H9 (cell line): ENCODE measurements around the gene YBX3. TPM values are rescaled to one million over a fixed set of nuclear protein-coding genes. Genes with fewer than 3 reads are reported as not detected.

Source experiments
- DNase-seq: peaks from one replicate; pipeline ENCODE4 v3.0.0-alpha.2; 2017
- H2AFZ ChIP-seq: one replicate; pipeline ENCODE4 v1.6.1; 2013; ENCODE audit warnings: mild to moderate bottlenecking, low read length, control low read depth, moderate library complexity
- H2AK5ac ChIP-seq: 2 replicates; pipeline ENCODE4 v1.6.1; 2013; ENCODE audit warnings: low read length, control low read depth, mixed read lengths; ENCODE audit not compliant: insufficient read length
- H2BK120ac ChIP-seq: one replicate; pipeline ENCODE4 v1.6.1; 2013; ENCODE audit warnings: low read depth, mild to moderate bottlenecking, low read length, control low read depth, inconsistent platforms; ENCODE audit not compliant: poor library complexity, severe bottlenecking
- H2BK12ac ChIP-seq: 2 replicates; pipeline ENCODE4 v1.6.1; 2013; ENCODE audit warnings: low read length, control low read depth, mixed read lengths, low read depth; ENCODE audit not compliant: insufficient read length
- H2BK15ac ChIP-seq: 2 replicates; pipeline ENCODE4 v1.6.1; 2013; ENCODE audit warnings: low read depth, low read length, control low read depth
- H2BK20ac ChIP-seq: one replicate; pipeline ENCODE4 v1.6.1; 2013; ENCODE audit warnings: low read depth, mild to moderate bottlenecking, low read length, control low read depth, inconsistent platforms; ENCODE audit not compliant: poor library complexity, severe bottlenecking
- H2BK5ac ChIP-seq: 2 replicates; pipeline ENCODE4 v1.6.1; 2013; ENCODE audit warnings: low read length, control low read depth, mixed read lengths; ENCODE audit not compliant: insufficient read length
- H3K14ac ChIP-seq: 2 replicates; pipeline ENCODE4 v1.6.1; 2013; ENCODE audit warnings: low read length, control low read depth; ENCODE audit not compliant: insufficient read depth
- H3K18ac ChIP-seq: 2 replicates; pipeline ENCODE4 v1.6.1; 2013; ENCODE audit warnings: low read depth, mild to moderate bottlenecking, mixed read lengths, low read length, control low read depth; ENCODE audit not compliant: insufficient read length
- H3K23ac ChIP-seq: 2 replicates; pipeline ENCODE4 v1.6.1; 2013; ENCODE audit warnings: low read length, control low read depth, mixed read lengths, low read depth; ENCODE audit not compliant: insufficient read length
- H3K23me2 ChIP-seq: 2 replicates; pipeline ENCODE4 v1.6.1; 2013; ENCODE audit warnings: low read depth, mild to moderate bottlenecking, mixed read lengths, low read length, control low read depth; ENCODE audit not compliant: insufficient read length, poor library complexity, severe bottlenecking
- H3K27ac ChIP-seq: 2 replicates; pipeline ENCODE4 v1.5.1; 2013; ENCODE audit warnings: low read length, control low read depth, mixed read lengths, low read depth; ENCODE audit not compliant: insufficient read length
- H3K27me3 ChIP-seq: 2 replicates; pipeline ENCODE4 v1.6.1; 2013; ENCODE audit warnings: low read length, control low read depth, inconsistent platforms; ENCODE audit not compliant: insufficient read depth
- H3K4ac ChIP-seq: 2 replicates; pipeline ENCODE4 v1.6.1; 2013; ENCODE audit warnings: low read depth, mild to moderate bottlenecking, control low read depth, inconsistent platforms, low read length, moderate library complexity
- H3K4me1 ChIP-seq: 2 replicates; pipeline ENCODE4 v1.6.1; 2013; ENCODE audit warnings: low read length, control low read depth, inconsistent platforms; ENCODE audit not compliant: insufficient read depth
- H3K4me2 ChIP-seq: 2 replicates; pipeline ENCODE4 v1.6.1; 2013; ENCODE audit warnings: low read length, control low read depth, mixed read lengths; ENCODE audit not compliant: insufficient read length, insufficient read depth
- H3K56ac ChIP-seq: 2 replicates; pipeline ENCODE4 v1.6.1; 2013; ENCODE audit warnings: low read depth, mild to moderate bottlenecking, mixed read lengths, low read length, control low read depth; ENCODE audit not compliant: insufficient read length
- H3K79me1 ChIP-seq: 2 replicates; pipeline ENCODE4 v1.6.1; 2013; ENCODE audit warnings: low read depth, mild to moderate bottlenecking, moderate library complexity, low read length, control low read depth, inconsistent platforms; ENCODE audit not compliant: insufficient read depth, poor library complexity, severe bottlenecking
- H3K79me2 ChIP-seq: 2 replicates; pipeline ENCODE4 v1.6.1; 2013; ENCODE audit warnings: low read length, control low read depth, inconsistent platforms; ENCODE audit not compliant: insufficient read depth
- H3K9ac ChIP-seq: 2 replicates; pipeline ENCODE4 v1.6.1; 2013; ENCODE audit warnings: low read length, control low read depth, mixed read lengths; ENCODE audit not compliant: insufficient read length; ENCODE audit errors: extremely low read depth
- H3K9me3 ChIP-seq: one replicate; pipeline ENCODE4 v1.6.1; 2013; ENCODE audit warnings: low read depth, low read length, inconsistent platforms; ENCODE audit not compliant: control insufficient read depth
- H3T11ph ChIP-seq: one replicate; pipeline ENCODE4 v1.6.1; 2013; ENCODE audit warnings: mild to moderate bottlenecking, low read length, control low read depth, inconsistent platforms
- H4K20me1 ChIP-seq: one replicate; pipeline ENCODE4 v1.6.1; 2013; ENCODE audit not compliant: control insufficient read depth, insufficient read length, insufficient read depth
- H4K5ac ChIP-seq: 2 replicates; pipeline ENCODE4 v1.6.1; 2013; ENCODE audit warnings: low read depth, mild to moderate bottlenecking, mixed read lengths, low read length, control low read depth; ENCODE audit not compliant: insufficient read length
- H4K8ac ChIP-seq: replicated peaks from 2 replicates; pipeline ENCODE4 v1.6.1; 2013; ENCODE audit warnings: low read length, control low read depth, mixed read lengths, low read depth; ENCODE audit not compliant: insufficient read length
- H4K91ac ChIP-seq: 2 replicates; pipeline ENCODE4 v1.6.1; 2013; ENCODE audit warnings: low read depth, mild to moderate bottlenecking, moderate library complexity, mixed read lengths, low read length, control low read depth; ENCODE audit not compliant: insufficient read length
- H3K27ac Mint-ChIP-seq, 3 experiments: 2 replicates in 2 of 3; 3 replicates in 1 of 3; pipeline ENCODE4 v1.8.0; 2020 to 2021; ENCODE audit warnings: mixed read lengths in 3 of 3, mild to moderate bottlenecking in 1 of 3, moderate library complexity in 1 of 3
- H3K27me3 Mint-ChIP-seq: 2 replicates; pipeline ENCODE4 v1.8.0; 2021; ENCODE audit warnings: low read depth, mild to moderate bottlenecking, moderate library complexity, mixed read lengths
- H3K36me3 Mint-ChIP-seq, 3 experiments: 2 replicates in 2 of 3; 3 replicates in 1 of 3; pipeline ENCODE4 v1.8.0; 2020 to 2021; ENCODE audit warnings: low read depth in 3 of 3, mixed read lengths in 3 of 3; ENCODE audit not compliant: insufficient read depth in 1 of 3
- H3K4me1 Mint-ChIP-seq, 2 experiments: 2 replicates each; pipeline ENCODE4 v1.8.0; 2020; ENCODE audit warnings: mixed read lengths in 2 of 2
- H3K4me3 Mint-ChIP-seq, 2 experiments: 2 replicates in 1 of 2; 3 replicates in 1 of 2; pipeline ENCODE4 v1.8.0; 2020 to 2021; ENCODE audit warnings: mild to moderate bottlenecking in 2 of 2, mixed read lengths in 2 of 2, moderate library complexity in 1 of 2
- H3K9me3 Mint-ChIP-seq, 2 experiments: 2 replicates in 1 of 2; 3 replicates in 1 of 2; pipeline ENCODE4 v1.8.0; 2020; ENCODE audit warnings: mild to moderate bottlenecking in 2 of 2, mixed read lengths in 2 of 2, moderate library complexity in 1 of 2
- CTCF ChIP-seq: fragments of 200-600 bp; sonication (generic); conservative IDR thresholded peaks from 3 replicates; pipeline ENCODE4 v1.8.0; 2021; ENCODE audit warnings: antibody characterized with exemption, mild to moderate bottlenecking
- WGBS: extraction: QIAGEN DNeasy Blood & Tissue Kit; methylation state at CpG from one replicate; pipeline ENCODE4 v1.1.7; 2013; ENCODE audit warnings: missing lambda C conversion rate, low lambda C conversion rate, mixed read lengths; ENCODE audit not compliant: insufficient read length; ENCODE audit errors: extremely low coverage; 5-methylcytosine and 5-hydroxymethylcytosine counted together
- total RNA-seq: library from RNA; stranded (reverse); gene quantifications from 2 replicates; pipeline ENCODE4 v1.2.1, GENCODE V29; 2021

Gene YBX3
- total RNA-seq, 1 experiment from 2014 or later = 343 TPM

- Histone ChIP-seq H2AK5ac (no peak overlapping the region), H3K4me2 (no peak overlapping the region), H3T11ph (no peak overlapping the region), H2BK120ac (no peak overlapping the region), H4K20me1 (no peaks in the 10 kb centered on the region), H3K18ac (no peak overlapping the region), H3K9ac (no peak overlapping the region), H3K4me1 (peaks cover 2% of the 10 kb centered on the region; the same call in 1 of the 2 replicates), H2AFZ (no peak overlapping the region), H3K23ac (no peak overlapping the region), H4K8ac (no peak overlapping the region), H3K27me3 (no peaks in the 10 kb centered on the region), H3K14ac (no peak overlapping the region), H4K5ac (no peak overlapping the region), H2BK20ac (no peak overlapping the region), H2BK15ac (no peak overlapping the region), H3K23me2 (peaks cover under 1% of the 10 kb centered on the region), H3K79me2 (peaks cover 24% of the 10 kb centered on the region), H3K79me1 (no peaks in the 10 kb centered on the region), H4K91ac (no peak overlapping the region), H3K56ac (no peak overlapping the region), H3K27ac (no peak overlapping the region), H3K4ac (no peak overlapping the region), H2BK5ac (no peak overlapping the region), H2BK12ac (no peak overlapping the region), H3K9me3 (no peaks in the 10 kb centered on the region)
- H3K27ac Mint-ChIP-seq = peak overlapping the region in 2 of 3 experiments; percentile 45 to 82; a peak in 4 of 7 replicates
- H3K36me3 Mint-ChIP-seq = peaks cover 25 to 56% (median 46%) of the 10 kb centered on the region in 3 experiments; a peak in 6 of 7 replicates
- peak; percentile 69 for DNase-seq
- peak overlapping the region in 1 of 2 experiments; percentile 2; a peak in 1 of 5 replicates for H3K4me3 Mint-ChIP-seq
- WGBS = no CpG with 5 or more reads among the region's 6 CpGs
- peaks cover 49 to 50% of the 10 kb centered on the region in 2 experiments for H3K4me1 Mint-ChIP-seq
- no peaks in the 10 kb centered on the region for H3K27me3 Mint-ChIP-seq
- TF ChIP-seq CTCF = no peak
- H3K9me3 Mint-ChIP-seq = no peaks in the 10 kb centered on the region
Observed at GRCh38 chr12:10716704-10717315, 6.3 kb downstream of the YBX3 start.
